ENCODE results near the gene SLC26A1.
"Not testable (repeated sequence)": the region's sequence is repeated elsewhere in the genome, so short reads cannot be mapped to it uniquely, and the experiment has no call there.

The SLC26A1 gene

GRCh38 chr4:982814-983213, 10.4 kb downstream of the SLC26A1 start:
- DNase-seq, result no peak

- no peak for DNase-seq
Observed at GRCh38 chr4:982291-982690, 10.9 kb downstream of the SLC26A1 start.

GRCh38 chr4:978957-979701, 14.1 kb downstream of the SLC26A1 start:
- no peak for DNase-seq

GRCh38 chr4:976016-976415, 17.2 kb downstream of the SLC26A1 start:
- DNase-seq, result not testable (repeated sequence)

- DNase-seq, result no peak
Observed at GRCh38 chr4:974668-975067, 18.5 kb downstream of the SLC26A1 start.

- no peak for DNase-seq
Observed at GRCh38 chr4:973431-974397, 19.5 kb downstream of the SLC26A1 start, which contains the start of gene DGKQ. Gene DGKQ, minus strand, starts transcription at chr4:973569. Its CDS starts 87 bp downstream, at chr4:973482.

- no peak for DNase-seq
Observed at GRCh38 chr4:972651-973424, 20.4 kb downstream of the SLC26A1 start.

- no peak for DNase-seq
Observed at GRCh38 chr4:971666-972500, 21.3 kb downstream of the SLC26A1 start.

GRCh38 chr4:970854-971520, 22.2 kb downstream of the SLC26A1 start:
- no peak for DNase-seq

GRCh38 chr4:970046-970745, 23.0 kb downstream of the SLC26A1 start:
- DNase-seq, result no peak

GRCh38 chr4:968621-969394, 24.4 kb downstream of the SLC26A1 start:
- DNase-seq, result no peak

- no peak for DNase-seq
Observed at GRCh38 chr4:968221-968620, 25.0 kb downstream of the SLC26A1 start.

- DNase-seq, result no peak
Observed at GRCh38 chr4:967113-968104, 25.8 kb downstream of the SLC26A1 start.

GRCh38 chr4:966266-967112, 26.7 kb downstream of the SLC26A1 start:
- no peak for DNase-seq

- DNase-seq, result no peak
Observed at GRCh38 chr4:965766-966134, 27.5 kb downstream of the SLC26A1 start.

GRCh38 chr4:965048-965765, 28.0 kb downstream of the SLC26A1 start:
- no peak for DNase-seq
